ENCODE measurements around the gene L2HGDH.

Gene L2HGDH

GRCh38 chr14:50288146-50288545 is 23.9 kb downstream of the L2HGDH start:
- DNase-seq (ENCODE audit: low spot score): no peak

- no peak for DNase-seq (ENCODE audit: low spot score)
These were observed 26.2 kb downstream of the L2HGDH start for GRCh38 chr14:50285861-50286260.

GRCh38 chr14:50272498-50272897 is 39.5 kb downstream of the L2HGDH start:
- DNase-seq (ENCODE audit: low spot score): no peak

GRCh38 chr14:50270932-50271331 is 41.1 kb downstream of the L2HGDH start:
- no peak for DNase-seq (ENCODE audit: low spot score)

- DNase-seq (ENCODE audit: low spot score): no peak
These were observed 47.0 kb downstream of the L2HGDH start for GRCh38 chr14:50265029-50265428.

GRCh38 chr14:50263321-50263720 is 48.7 kb downstream of the L2HGDH start:
- DNase-seq (ENCODE audit: low spot score): no peak

- DNase-seq (ENCODE audit: low spot score): no peak
These were observed 49.2 kb downstream of the L2HGDH start for GRCh38 chr14:50262865-50263264.

- peak; percentile 54 for DNase-seq (ENCODE audit: low spot score)
These were observed 51.5 kb downstream of the L2HGDH start for GRCh38 chr14:50260511-50260910.

GRCh38 chr14:50260072-50260471 is 52.0 kb downstream of the L2HGDH start:
- DNase-seq (ENCODE audit: low spot score): no peak

- no peak for DNase-seq (ENCODE audit: low spot score)
These were observed 54.3 kb downstream of the L2HGDH start for GRCh38 chr14:50257732-50258131.

- no peak for DNase-seq (ENCODE audit: low spot score)
These were observed 57.8 kb downstream of the L2HGDH start for GRCh38 chr14:50254248-50254647.

- no peak for DNase-seq (ENCODE audit: low spot score)
These were observed 62.8 kb downstream of the L2HGDH start for GRCh38 chr14:50249136-50249775.

- no peak for DNase-seq (ENCODE audit: low spot score)
These were observed 64.8 kb downstream of the L2HGDH start for GRCh38 chr14:50247245-50247644.

GRCh38 chr14:50242566-50243310 is 69.3 kb downstream of the L2HGDH start:
- no peak for DNase-seq (ENCODE audit: low spot score)

GRCh38 chr14:50242096-50242495 is 69.9 kb downstream of the L2HGDH start:
- no peak for DNase-seq (ENCODE audit: low spot score)

GRCh38 chr14:50237427-50237826 is 74.6 kb downstream of the L2HGDH start:
- no peak for DNase-seq (ENCODE audit: low spot score)

- peak; percentile 26 for DNase-seq (ENCODE audit: low spot score)
These were observed 78.1 kb downstream of the L2HGDH start for GRCh38 chr14:50233951-50234250.

GRCh38 chr14:50233166-50233950 is 78.7 kb downstream of the L2HGDH start:
- no peak for DNase-seq (ENCODE audit: low spot score)

GRCh38 chr14:50232276-50232642 is 79.8 kb downstream of the L2HGDH start:
- DNase-seq (ENCODE audit: low spot score): no peak

- DNase-seq (ENCODE audit: low spot score): peak; percentile 84
These were observed 80.4 kb downstream of the L2HGDH start, which contains the start of gene SOS2 for GRCh38 chr14:50231475-50232275. TSS of gene SOS2 (minus strand) at chr14:50231578. CDS start at chr14:50231283, 295 bp downstream.

GRCh38 chr14:50230701-50231474 is 81.1 kb downstream of the L2HGDH start:
- peak; percentile 64 for DNase-seq (ENCODE audit: low spot score)

GRCh38 chr14:50230401-50230700 is 81.7 kb downstream of the L2HGDH start:
- DNase-seq (ENCODE audit: low spot score): no peak

All from CD4-positive, alpha-beta T cell treated with Interleukin-2 at 100 ng/mL for 4 hours (primary cell).